GM23338 (cell line): ENCODE results near the gene GRID1. TPM values are rescaled to one million over a fixed set of nuclear protein-coding genes. Genes with fewer than 3 reads are reported as not detected.

Experiments
- ATAC-seq: fragments of 200-7000 bp; cut with Tn5 transposase; 3 replicates; pipeline ENCODE4 v1.9.1; 2020
- DNase-seq: peaks from one replicate; pipeline ENCODE4 v3.0.0-alpha.2; 2015; ENCODE audit warnings: low spot score
- H2AFZ ChIP-seq: fragments of 200-600 bp; sonication (generic); 2 replicates; pipeline ENCODE4 v1.8.0; 2016; ENCODE audit warnings: antibody characterized with exemption, mild to moderate bottlenecking, moderate library complexity
- H3F3A ChIP-seq: fragments of 200-600 bp; sonication (generic); replicated peaks from 2 replicates; pipeline ENCODE4 v1.8.0; 2017; ENCODE audit warnings: antibody characterized with exemption, mixed run types, low read depth
- H3K27ac ChIP-seq: fragments of 200-600 bp; sonication (generic); 2 replicates; pipeline ENCODE4 v1.6.1; 2016; ENCODE audit warnings: low read depth
- H3K27me3 ChIP-seq: fragments of 200-600 bp; sonication (generic); 2 replicates; pipeline ENCODE4 v1.8.0; 2016; ENCODE audit warnings: mild to moderate bottlenecking, mixed run types, moderate library complexity; ENCODE audit not compliant: insufficient read depth
- H3K36me3 ChIP-seq: fragments of 200-600 bp; sonication (generic); 2 replicates; pipeline ENCODE4 v1.8.0; 2016; ENCODE audit warnings: mild to moderate bottlenecking; ENCODE audit not compliant: insufficient read depth
- H3K4me1 ChIP-seq: fragments of 200-600 bp; sonication (generic); 2 replicates; pipeline ENCODE4 v1.8.0; 2016; ENCODE audit warnings: mild to moderate bottlenecking, moderate library complexity; ENCODE audit not compliant: insufficient read depth
- H3K4me2 ChIP-seq: fragments of 200-600 bp; sonication (generic); 2 replicates; pipeline ENCODE4 v1.7.1; 2017; ENCODE audit warnings: mixed run types
- H3K4me3 ChIP-seq: fragments of 200-600 bp; sonication (generic); 2 replicates; pipeline ENCODE4 v1.6.1; 2016; ENCODE audit warnings: mixed run types
- H3K79me2 ChIP-seq: fragments of 200-600 bp; sonication (generic); replicated peaks from 2 replicates; pipeline ENCODE4 v1.8.0; 2017; ENCODE audit warnings: mild to moderate bottlenecking; ENCODE audit not compliant: insufficient read depth
- H3K9me2 ChIP-seq: fragments of 200-600 bp; sonication (generic); 2 replicates; pipeline ENCODE4 v1.8.0; 2017; ENCODE audit not compliant: insufficient read depth
- H4K20me1 ChIP-seq: fragments of 200-600 bp; sonication (generic); replicated peaks from 2 replicates; pipeline ENCODE4 v1.8.0; 2017; ENCODE audit warnings: mild to moderate bottlenecking; ENCODE audit not compliant: insufficient read depth
- H3K27ac Mint-ChIP-seq: 2 replicates; pipeline ENCODE4 v1.8.0; 2020; ENCODE audit warnings: inconsistent platforms, mild to moderate bottlenecking, moderate library complexity, mixed read lengths
- H3K27me3 Mint-ChIP-seq: 3 replicates; pipeline ENCODE4 v1.8.0; 2022; ENCODE audit warnings: low read depth, mild to moderate bottlenecking, moderate library complexity, mixed read lengths, inconsistent platforms; ENCODE audit not compliant: insufficient read depth, poor library complexity
- H3K36me3 Mint-ChIP-seq: 3 replicates; pipeline ENCODE4 v1.8.0; 2021; ENCODE audit warnings: low read depth, mild to moderate bottlenecking, inconsistent platforms, moderate library complexity, mixed read lengths
- H3K4me1 Mint-ChIP-seq: 3 replicates; pipeline ENCODE4 v1.8.0; 2020; ENCODE audit warnings: mild to moderate bottlenecking, inconsistent platforms, mixed read lengths
- H3K4me3 Mint-ChIP-seq: 3 replicates; pipeline ENCODE4 v1.8.0; 2021; ENCODE audit warnings: moderate library complexity, mild to moderate bottlenecking, inconsistent platforms, mixed read lengths
- H3K9me3 Mint-ChIP-seq: 3 replicates; pipeline ENCODE4 v1.8.0; 2020; ENCODE audit warnings: moderate library complexity, mild to moderate bottlenecking, inconsistent platforms, mixed read lengths
- CREB1 ChIP-seq: fragments of 250-450 bp; sonication (Bioruptor Pico); IDR thresholded peaks from 2 replicates; pipeline ENCODE4 v1.5.0; 2020; ENCODE audit warnings: low read depth, mild to moderate bottlenecking, moderate library complexity
- CTCF ChIP-seq, 2 experiments: fragments of 200-600 bp in 1 of 2; sonication (generic) in 1 of 2; conservative IDR thresholded peaks; 2 replicates each; pipeline versions ENCODE4 v1.5.1 to v1.6.1; 2016 to 2017; ENCODE audit warnings: antibody characterized with exemption in 2 of 2, low read depth in 2 of 2, mild to moderate bottlenecking in 2 of 2, moderate library complexity in 1 of 2
- ETS1 ChIP-seq: IDR thresholded peaks from 2 replicates; pipeline ENCODE4 v1.6.1; 2016; ENCODE audit warnings: antibody characterized with exemption
- EZH2 ChIP-seq: fragments of 200-600 bp; sonication (generic); IDR thresholded peaks from one replicate; pipeline ENCODE4 v1.8.0; 2017; ENCODE audit warnings: antibody characterized with exemption, mild to moderate bottlenecking, low read depth; ENCODE audit not compliant: unreplicated experiment
- EZH2phosphoT487 ChIP-seq: fragments of 200-600 bp; sonication (generic); IDR thresholded peaks from one replicate; pipeline ENCODE4 v1.8.1; 2018; ENCODE audit warnings: antibody characterized with exemption; ENCODE audit not compliant: unreplicated experiment
- JUNB ChIP-seq: IDR thresholded peaks from one replicate; pipeline ENCODE4 v1.6.1; 2016; ENCODE audit warnings: antibody characterized with exemption; ENCODE audit not compliant: unreplicated experiment
- NANOG ChIP-seq: IDR thresholded peaks from 2 replicates; pipeline ENCODE4 v1.6.1; 2016; ENCODE audit warnings: antibody characterized with exemption, borderline replicate concordance
- POLR2AphosphoS5 ChIP-seq: IDR thresholded peaks from 2 replicates; pipeline ENCODE4 v1.6.1; 2016; ENCODE audit warnings: antibody characterized with exemption, low read depth
- STAT1 ChIP-seq: IDR thresholded peaks from one replicate; pipeline ENCODE4 v1.6.1; 2016; ENCODE audit warnings: antibody characterized with exemption; ENCODE audit not compliant: unreplicated experiment
- ZNF114 ChIP-seq: fragments of 250-450 bp; sonication (Bioruptor Pico); IDR thresholded peaks from 2 replicates; pipeline ENCODE4 v1.5.0; 2020; ENCODE audit warnings: mild to moderate bottlenecking, moderate library complexity
- ZNF331 ChIP-seq: fragments of 250-450 bp; sonication (Bioruptor Pico); IDR thresholded peaks from 2 replicates; pipeline ENCODE4 v1.5.0; 2020; ENCODE audit warnings: low read depth, mild to moderate bottlenecking, moderate library complexity
- ZNF462 ChIP-seq: fragments of 250-450 bp; sonication (Bioruptor Pico); IDR thresholded peaks from 2 replicates; pipeline ENCODE4 v1.5.0; 2020; ENCODE audit warnings: mild to moderate bottlenecking, moderate library complexity
- polyA plus RNA-seq: library from polyadenylated mRNA; unstranded; fragments of >200 nt; fragmentation: Nextera tagmentation; extraction: Ambion mirVana; gene quantifications from 2 replicates; pipeline ENCODE4 v1.2.1, GENCODE V29; 2016
- total RNA-seq: library from RNA; depleted of rRNA; stranded (reverse); fragments of >200 nt; shearing (Covaris generic); gene quantifications from 2 replicates; pipeline ENCODE4 v1.2.3, GENCODE V29; 2014
- TF ChIP-seq, protein P1 (sequence below): IDR thresholded peaks from one replicate; pipeline ENCODE4 v1.6.1; 2018; ENCODE audit warnings: antibody characterized with exemption; ENCODE audit not compliant: unreplicated experiment

GRID1 gene
- total and polyA plus RNA-seq, 2 experiments from 2014 or later = 0.14 to 0.15 TPM

DNA sequence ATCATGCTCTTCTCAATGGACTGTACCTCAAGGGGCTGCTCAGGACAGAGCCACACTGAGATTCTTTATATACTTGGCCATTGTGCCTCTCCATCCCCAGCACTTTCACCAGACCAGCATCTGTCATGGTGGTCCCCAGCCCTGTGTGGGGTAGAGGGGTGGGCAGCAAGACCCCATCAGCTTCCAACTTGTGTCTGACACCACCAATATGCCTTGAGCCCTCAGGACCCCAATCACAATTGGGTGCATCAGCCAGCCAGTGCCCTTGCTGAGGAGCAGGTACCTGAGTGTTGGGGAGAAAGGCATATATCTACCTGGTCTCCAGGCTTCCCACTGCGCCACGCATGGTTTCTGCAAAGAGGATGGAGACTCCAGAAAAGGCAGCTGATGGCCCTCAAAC, 56.3 kb downstream of the GRID1 start:
- Mint-ChIP-seq H3K36me3 (no peaks in the 10 kb centered on the region), H3K9me3 (no peaks in the 10 kb centered on the region), H3K4me3 (no peak overlapping the region), H3K4me1 (peaks cover 11% of the 10 kb centered on the region), H3K27me3 (peaks cover 6% of the 10 kb centered on the region), H3K27ac (no peak overlapping the region)
- Histone ChIP-seq H2AFZ (no peak overlapping the region), H3K36me3 (no peaks in the 10 kb centered on the region), H3K4me2 (no peak overlapping the region), H4K20me1 (0 out of 2 replicates have a peak, but pooled peaks cover 3% of the 10 kb centered on the region), H3K27me3 (no peaks in the 10 kb centered on the region), H3K4me3 (no peak overlapping the region), H3F3A (no peaks in the 10 kb centered on the region), H3K27ac (no peak overlapping the region), H3K4me1 (no peaks in the 10 kb centered on the region), H3K79me2 (no peaks in the 10 kb centered on the region), H3K9me2 (0 out of 2 replicates have a peak, but pooled peaks cover 5% of the 10 kb centered on the region)
- no peak for ATAC-seq
- TF ChIP-seq CTCF (conservative IDR thresholded peaks at IDR 0.05; ENCODE audit: low read depth in 2 of 2) (no peak), STAT1 (no peak), CREB1 (CRISPR knock-in tag) (no peak), ZNF462 (CRISPR knock-in tag) (no peak), ETS1 (no peak), EZH2phosphoT487 (no peak), NANOG (no peak), JUNB (no peak), ZNF114 (CRISPR knock-in tag) (no peak), ZNF331 (no peak), EZH2 (no peak), POLR2AphosphoS5 (no peak)
- TF ChIP-seq, protein P1, sequence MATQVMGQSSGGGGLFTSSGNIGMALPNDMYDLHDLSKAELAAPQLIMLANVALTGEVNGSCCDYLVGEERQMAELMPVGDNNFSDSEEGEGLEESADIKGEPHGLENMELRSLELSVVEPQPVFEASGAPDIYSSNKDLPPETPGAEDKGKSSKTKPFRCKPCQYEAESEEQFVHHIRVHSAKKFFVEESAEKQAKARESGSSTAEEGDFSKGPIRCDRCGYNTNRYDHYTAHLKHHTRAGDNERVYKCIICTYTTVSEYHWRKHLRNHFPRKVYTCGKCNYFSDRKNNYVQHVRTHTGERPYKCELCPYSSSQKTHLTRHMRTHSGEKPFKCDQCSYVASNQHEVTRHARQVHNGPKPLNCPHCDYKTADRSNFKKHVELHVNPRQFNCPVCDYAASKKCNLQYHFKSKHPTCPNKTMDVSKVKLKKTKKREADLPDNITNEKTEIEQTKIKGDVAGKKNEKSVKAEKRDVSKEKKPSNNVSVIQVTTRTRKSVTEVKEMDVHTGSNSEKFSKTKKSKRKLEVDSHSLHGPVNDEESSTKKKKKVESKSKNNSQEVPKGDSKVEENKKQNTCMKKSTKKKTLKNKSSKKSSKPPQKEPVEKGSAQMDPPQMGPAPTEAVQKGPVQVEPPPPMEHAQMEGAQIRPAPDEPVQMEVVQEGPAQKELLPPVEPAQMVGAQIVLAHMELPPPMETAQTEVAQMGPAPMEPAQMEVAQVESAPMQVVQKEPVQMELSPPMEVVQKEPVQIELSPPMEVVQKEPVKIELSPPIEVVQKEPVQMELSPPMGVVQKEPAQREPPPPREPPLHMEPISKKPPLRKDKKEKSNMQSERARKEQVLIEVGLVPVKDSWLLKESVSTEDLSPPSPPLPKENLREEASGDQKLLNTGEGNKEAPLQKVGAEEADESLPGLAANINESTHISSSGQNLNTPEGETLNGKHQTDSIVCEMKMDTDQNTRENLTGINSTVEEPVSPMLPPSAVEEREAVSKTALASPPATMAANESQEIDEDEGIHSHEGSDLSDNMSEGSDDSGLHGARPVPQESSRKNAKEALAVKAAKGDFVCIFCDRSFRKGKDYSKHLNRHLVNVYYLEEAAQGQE = no peak
- DNase-seq = no peak
